Right lobe of liver (tissue), 6 donors: Measurements from ENCODE around the gene SMIM10L2A. TPM values are rescaled to one million over a fixed set of nuclear protein-coding genes. Genes with fewer than 3 reads are reported as not detected.

Experiments used
- ATAC-seq, 4 donors: fragments of 200-7000 bp; cut with Tn5 transposase; one replicate each; pipeline ENCODE4 v1.9.1; 2020; ENCODE audit warnings: mild to moderate bottlenecking in 4 of 4, moderate library complexity in 4 of 4
- DNase-seq, 3 donors: peaks; one replicate each; pipeline ENCODE4 v3.0.0-alpha.2; 2020
- H3K27ac ChIP-seq, 3 donors: fragments of 200-600 bp; one replicate each; pipeline ENCODE4 v1.8.0; 2022
- H3K27me3 ChIP-seq, 2 donors: fragments of 200-600 bp; one replicate each; pipeline ENCODE4 v1.8.0; 2022
- H3K36me3 ChIP-seq, 4 donors: fragments of 200-600 bp; sonication (generic) in 1 of 4; one replicate each; pipeline versions ENCODE4 v1.5.1 to v1.8.0; 2017 to 2022; ENCODE audit warnings: control low read depth in 1 of 4
- H3K4me1 ChIP-seq, 4 donors: fragments of 200-600 bp; sonication (generic) in 1 of 4; one replicate each; pipeline versions ENCODE4 v1.5.1 to v1.8.0; 2017 to 2022; ENCODE audit warnings: control low read depth in 1 of 4
- H3K4me3 ChIP-seq, 3 donors: fragments of 200-600 bp; one replicate each; pipeline ENCODE4 v1.8.0; 2022
- H3K9me3 ChIP-seq, 4 donors: fragments of 200-600 bp; sonication (generic) in 1 of 4; one replicate each; pipeline versions ENCODE4 v1.5.1 to v1.8.0; 2017 to 2022; ENCODE audit warnings: control low read depth in 1 of 4
- POLR2A ChIP-seq: fragments of 450-650 bp; IDR thresholded peaks from one replicate; pipeline ENCODE4 v1.6.1; 2017; ENCODE audit warnings: antibody characterized with exemption, mild to moderate bottlenecking
- WGBS: methylation state at CpG from one replicate; pipeline ENCODE4 v1.1.6; 2018; ENCODE audit warnings: low coverage, low lambda C conversion rate; ENCODE audit not compliant: insufficient coverage; ENCODE audit errors: missing lambda C conversion rate; 5-methylcytosine and 5-hydroxymethylcytosine counted together
- intact Hi-C, 2 donors: fragments of 100-400 bp; cut with DNase I; formaldehyde crosslinking; loops; one replicate each; pipeline versions ENCODE4 v1.11.2 to v1.14.1; 2022
- total RNA-seq, 6 experiments: library from RNA; depleted of rRNA in 2 of 6; stranded (reverse); fragments of >200 nt in 2 of 6; fragmentation: NEBNext Ultra II Directional in 3 of 6; extraction: Animal tissue kit (Norgen Biotek cat#: 25700) in 3 of 6; gene quantifications; one replicate each; pipeline versions ENCODE4 v1.1.0 to v1.2.4, GENCODE V29; 2016 to 2023
- TF ChIP-seq, protein P1 (sequence below), 4 donors: fragments of 200-600 bp in 3 of 4; fragments of 450-650 bp in 1 of 4; IDR thresholded peaks; one replicate each; pipeline versions ENCODE4 v1.5.1 to v1.8.0; 2016 to 2022; ENCODE audit warnings: antibody characterized with exemption in 4 of 4, mild to moderate bottlenecking in 2 of 4
- donor health status: DM: no; HTN: yes; CAD: no.
- donor health status: DM: no; HTN: no; CAD: no.
- donor health status: DM: no; HTN: no; CAD: no.
- donor health status: DM: no; HTN: yes; CAD: no.
- donor health status: DM: no; HTN: yes; CAD: no.

Gene SMIM10L2A
- total RNA-seq, 6 experiments from 2014 or later: 0.06 to 0.18 (median 0.16) TPM

DNA sequence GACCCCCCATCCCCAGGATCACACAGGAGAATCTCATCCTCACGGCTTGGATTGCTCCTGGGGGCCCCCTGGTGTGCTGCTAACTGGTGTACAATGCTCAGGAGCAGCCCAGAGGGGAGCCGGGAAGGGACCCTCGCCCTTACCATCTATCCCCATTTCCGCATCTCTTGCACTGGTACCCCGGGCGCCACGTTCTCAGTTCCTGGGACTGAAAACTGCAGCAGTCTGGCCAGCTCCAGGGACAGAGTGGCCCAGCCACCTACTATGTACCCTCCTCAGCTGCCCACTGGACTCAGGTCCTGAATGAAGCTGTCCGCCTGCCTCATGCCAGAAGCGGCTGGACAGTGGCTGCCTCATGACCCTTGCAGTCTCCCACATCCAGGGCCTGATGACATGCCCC, 2.7 kb downstream of the SMIM10L2A start:
- intact Hi-C loops: no loop called here
- Histone ChIP-seq H3K4me3 (no peak overlapping the region), H3K27ac (no peak overlapping the region), H3K27me3 (no peaks in the 10 kb centered on the region), H3K4me1 (no peaks in the 10 kb centered on the region), H3K36me3 (no peaks in the 10 kb centered on the region), H3K9me3 (no peaks in the 10 kb centered on the region)
- DNase-seq (no peak), ATAC-seq (no peak)
- 100% methylated on average over 2 of the region's 9 CpGs for WGBS
- TF ChIP-seq, protein P1, sequence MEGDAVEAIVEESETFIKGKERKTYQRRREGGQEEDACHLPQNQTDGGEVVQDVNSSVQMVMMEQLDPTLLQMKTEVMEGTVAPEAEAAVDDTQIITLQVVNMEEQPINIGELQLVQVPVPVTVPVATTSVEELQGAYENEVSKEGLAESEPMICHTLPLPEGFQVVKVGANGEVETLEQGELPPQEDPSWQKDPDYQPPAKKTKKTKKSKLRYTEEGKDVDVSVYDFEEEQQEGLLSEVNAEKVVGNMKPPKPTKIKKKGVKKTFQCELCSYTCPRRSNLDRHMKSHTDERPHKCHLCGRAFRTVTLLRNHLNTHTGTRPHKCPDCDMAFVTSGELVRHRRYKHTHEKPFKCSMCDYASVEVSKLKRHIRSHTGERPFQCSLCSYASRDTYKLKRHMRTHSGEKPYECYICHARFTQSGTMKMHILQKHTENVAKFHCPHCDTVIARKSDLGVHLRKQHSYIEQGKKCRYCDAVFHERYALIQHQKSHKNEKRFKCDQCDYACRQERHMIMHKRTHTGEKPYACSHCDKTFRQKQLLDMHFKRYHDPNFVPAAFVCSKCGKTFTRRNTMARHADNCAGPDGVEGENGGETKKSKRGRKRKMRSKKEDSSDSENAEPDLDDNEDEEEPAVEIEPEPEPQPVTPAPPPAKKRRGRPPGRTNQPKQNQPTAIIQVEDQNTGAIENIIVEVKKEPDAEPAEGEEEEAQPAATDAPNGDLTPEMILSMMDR (IDR thresholded peaks at IDR 0.05): no peak
- TF ChIP-seq POLR2A: no peak

DNA sequence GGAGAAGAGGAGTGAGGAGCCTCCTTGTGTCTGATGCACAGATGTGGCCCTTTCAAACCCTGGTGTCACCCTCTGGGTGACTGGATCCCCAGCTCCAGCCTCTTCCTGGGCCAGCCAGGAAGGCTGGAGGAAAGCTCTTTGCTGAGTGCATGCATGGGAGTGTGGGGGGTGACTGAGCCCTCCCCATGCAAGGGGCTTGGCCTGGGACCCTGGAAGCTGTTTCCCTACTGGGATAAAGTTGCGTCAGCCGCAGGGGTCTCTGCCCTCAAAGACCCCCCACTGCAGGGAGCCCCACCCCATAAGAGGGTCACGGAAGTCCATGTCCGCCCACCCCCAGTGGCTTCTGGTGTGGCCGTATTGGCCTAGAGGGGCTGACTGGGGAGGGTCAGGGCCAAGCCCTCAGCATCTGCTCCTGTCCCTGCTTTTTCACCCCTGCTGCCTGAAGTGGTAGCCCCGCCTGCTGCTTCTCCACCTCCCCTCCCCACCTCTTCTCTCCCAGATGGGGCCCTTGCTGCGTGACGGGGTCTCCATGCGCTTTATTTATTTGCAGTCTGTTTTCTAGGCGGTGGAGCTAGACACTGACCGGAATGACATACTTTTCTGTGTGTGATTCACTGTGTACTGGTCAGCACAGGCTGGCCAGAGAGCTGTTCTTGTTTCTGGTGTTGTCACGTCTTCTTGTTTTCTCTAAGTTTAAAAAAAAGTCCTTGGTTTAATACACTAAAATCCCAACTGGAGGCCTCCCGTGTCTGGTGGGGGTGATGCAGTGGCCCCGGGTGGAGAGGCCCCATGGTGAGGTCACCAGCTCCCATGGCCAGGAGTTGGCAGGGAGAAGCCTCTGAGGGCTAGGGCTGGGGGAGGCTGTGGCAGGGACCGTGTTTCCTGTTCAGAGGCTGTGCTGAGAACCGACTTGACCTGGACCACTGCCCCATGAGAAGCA, 3.6 kb downstream of the SMIM10L2A start:
- H3K27ac ChIP-seq: no peak overlapping the region
- TF ChIP-seq, protein P1 (IDR thresholded peaks at IDR 0.05): no peak
- no peak for TF ChIP-seq POLR2A
- DNase-seq (no peak), ATAC-seq (no peak)
- no peaks in the 10 kb centered on the region for H3K36me3 ChIP-seq
- H3K4me1 ChIP-seq: no peaks in the 10 kb centered on the region
- H3K27me3 ChIP-seq: no peaks in the 10 kb centered on the region
- 58% methylated on average over 10 of the region's 16 CpGs for WGBS
- no peaks in the 10 kb centered on the region for H3K9me3 ChIP-seq
- no peak overlapping the region for H3K4me3 ChIP-seq
- intact Hi-C loops: no loop called here

DNA sequence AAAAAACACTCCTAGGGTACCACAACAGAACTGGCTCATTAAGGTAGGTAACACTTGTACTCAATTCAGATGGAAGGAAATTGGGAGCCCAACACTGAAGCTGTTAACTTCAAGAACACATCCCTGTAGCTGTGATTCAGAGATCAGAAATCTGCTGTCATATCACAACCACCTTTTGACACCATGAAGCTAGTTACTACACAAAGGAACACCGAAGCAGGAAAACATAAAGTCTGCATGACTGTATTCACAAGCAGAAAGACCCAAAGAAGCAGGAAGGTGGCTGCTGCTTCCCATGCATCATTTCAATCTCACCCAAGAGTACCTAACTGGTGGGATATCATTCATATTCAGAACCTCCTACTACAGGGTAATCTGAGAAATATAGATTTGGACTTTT, 7.7 kb downstream of the SMIM10L2A start:
- no peaks in the 10 kb centered on the region for H3K4me1 ChIP-seq
- H3K4me3 ChIP-seq: no peak overlapping the region
- intact Hi-C loops: no loop called here
- no peaks in the 10 kb centered on the region for H3K36me3 ChIP-seq
- DNase-seq (no peak), ATAC-seq (no peak)
- 80% methylated on average over 1 of the region's 1 CpG for WGBS
- H3K27ac ChIP-seq: no peak overlapping the region
- TF ChIP-seq POLR2A: no peak
- TF ChIP-seq, protein P1 (IDR thresholded peaks at IDR 0.05): no peak
- H3K27me3 ChIP-seq: no peaks in the 10 kb centered on the region
- no peaks in the 10 kb centered on the region for H3K9me3 ChIP-seq

DNA sequence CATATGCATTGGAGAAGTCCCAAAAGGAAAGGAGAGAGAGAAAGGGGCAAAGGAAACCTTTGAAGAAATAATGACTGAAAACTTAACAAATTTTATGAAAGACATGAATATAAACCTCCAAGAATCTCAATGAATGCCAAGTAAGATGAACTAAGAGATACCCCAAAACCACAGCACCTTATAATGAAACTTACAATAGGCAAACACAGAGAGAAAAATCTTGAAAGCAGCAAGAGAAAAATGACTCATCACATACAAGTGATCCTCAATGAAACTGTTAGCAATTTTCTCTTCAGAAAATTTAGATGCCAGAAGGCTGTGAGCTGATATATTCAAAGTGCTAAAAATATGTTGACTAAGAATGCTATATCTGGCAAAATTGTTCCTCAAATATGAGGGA, 10.1 kb downstream of the SMIM10L2A start:
- DNase-seq (no peak), ATAC-seq (no peak)
- no peak overlapping the region for H3K27ac ChIP-seq
- intact Hi-C loops: no loop called here
- H3K4me1 ChIP-seq: no peaks in the 10 kb centered on the region
- no peaks in the 10 kb centered on the region for H3K36me3 ChIP-seq
- TF ChIP-seq POLR2A: no peak
- TF ChIP-seq, protein P1 (IDR thresholded peaks at IDR 0.05): no peak
- no peak overlapping the region for H3K4me3 ChIP-seq
- H3K27me3 ChIP-seq: no peaks in the 10 kb centered on the region
- no peaks in the 10 kb centered on the region for H3K9me3 ChIP-seq
